ENCODE measurements around the gene SUZ12.
"Not testable (repeated sequence)": the region's sequence is repeated elsewhere in the genome, so short reads cannot be mapped to it uniquely, and the experiment has no call there.

The SUZ12 gene

DNA sequence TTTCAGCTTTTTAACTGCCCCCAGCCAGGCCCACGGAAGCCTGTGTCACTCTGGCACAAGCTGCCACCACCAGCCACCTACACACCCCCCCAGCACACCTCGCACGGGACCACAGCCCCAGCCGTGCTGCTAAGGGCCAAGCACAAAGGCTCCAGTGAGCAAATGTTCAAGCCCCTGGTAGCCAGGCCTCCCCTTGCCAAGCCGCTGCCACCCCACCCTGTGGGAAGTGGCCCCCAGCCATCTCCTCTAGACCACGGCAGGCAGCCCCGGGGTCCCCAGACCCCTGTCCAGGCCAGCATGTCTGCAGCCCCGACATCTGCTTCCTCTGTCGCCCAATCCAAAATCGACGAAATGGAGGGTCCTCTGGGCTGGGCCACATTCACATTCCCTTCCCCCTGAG is 105.5 kb downstream of the SUZ12 start:
- DNase-seq, result not testable (repeated sequence)

DNA sequence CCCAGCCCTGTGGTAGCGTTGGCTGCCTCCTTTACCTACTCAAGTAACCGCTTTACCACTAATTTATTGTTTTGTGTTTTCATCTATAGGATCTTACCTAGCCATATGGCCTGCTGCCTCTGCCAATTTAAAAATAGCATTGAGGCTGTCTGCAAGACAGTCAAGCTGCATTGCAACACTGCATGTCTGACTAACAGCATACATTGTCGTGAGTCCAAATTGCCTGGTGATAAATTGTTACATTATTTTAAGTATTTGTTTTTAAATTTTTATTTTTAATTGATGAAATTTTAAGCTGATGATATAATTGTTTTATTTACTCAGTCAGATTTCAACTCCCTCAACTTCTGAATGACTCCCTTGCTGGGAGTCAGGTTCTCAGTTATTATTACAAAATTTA is 108.8 kb downstream of the SUZ12 start:
- DNase-seq, result not testable (repeated sequence)

DNA sequence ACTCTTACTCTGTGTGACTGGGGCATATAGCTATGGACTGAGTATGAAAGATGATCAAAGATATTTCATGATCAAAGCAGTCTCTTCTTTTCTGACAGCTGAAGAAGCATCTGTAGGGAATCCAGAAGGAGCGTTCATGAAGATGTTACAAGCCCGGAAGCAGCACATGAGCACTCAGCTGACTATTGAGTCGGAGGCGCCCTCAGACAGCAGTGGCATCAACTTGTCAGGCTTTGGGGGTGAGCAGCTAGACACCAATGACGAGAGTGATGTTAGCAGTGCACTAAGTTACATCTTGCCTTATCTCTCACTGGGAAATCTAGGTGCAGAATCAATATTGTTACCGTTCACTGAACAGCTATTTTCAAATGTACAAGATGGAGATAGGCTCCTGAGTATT is 110.9 kb downstream of the SUZ12 start:
- not testable (repeated sequence) for DNase-seq
